ENCODE measurements around the gene MLC1.

MLC1 gene

GRCh38 chr22:50076646-50077535 is 8.3 kb downstream of the MLC1 start:
- no peak for DNase-seq (ENCODE audit: low read depth in 2 of 2)

- DNase-seq (ENCODE audit: low read depth in 2 of 2): no peak
Measured at GRCh38 chr22:50074551-50075530, 10.4 kb downstream of the MLC1 start.

GRCh38 chr22:50074056-50074455 is 11.2 kb downstream of the MLC1 start:
- DNase-seq (ENCODE audit: low read depth in 2 of 2): no peak

GRCh38 chr22:50072714-50073538 is 12.3 kb downstream of the MLC1 start:
- DNase-seq (ENCODE audit: low read depth in 2 of 2): no peak

GRCh38 chr22:50072167-50072555 is 13.1 kb downstream of the MLC1 start:
- DNase-seq (ENCODE audit: low read depth in 2 of 2): no peak

- no peak for DNase-seq (ENCODE audit: low read depth in 2 of 2)
Measured at GRCh38 chr22:50071432-50072166, 13.6 kb downstream of the MLC1 start.

- DNase-seq (ENCODE audit: low read depth in 2 of 2): no peak
Measured at GRCh38 chr22:50070366-50070765, 14.9 kb downstream of the MLC1 start.

GRCh38 chr22:50068096-50068495 is 17.1 kb downstream of the MLC1 start:
- DNase-seq (ENCODE audit: low read depth in 2 of 2): no peak

- DNase-seq (ENCODE audit: low read depth in 2 of 2): no peak
Measured at GRCh38 chr22:50067244-50067643, 18.0 kb downstream of the MLC1 start.

GRCh38 chr22:50064453-50064852 is 20.8 kb downstream of the MLC1 start:
- DNase-seq (ENCODE audit: low read depth in 2 of 2): no peak

- no peak for DNase-seq (ENCODE audit: low read depth in 2 of 2)
Measured at GRCh38 chr22:50063589-50064393, 21.4 kb downstream of the MLC1 start.

GRCh38 chr22:50062509-50063135 is 22.6 kb downstream of the MLC1 start:
- no peak for DNase-seq (ENCODE audit: low read depth in 2 of 2)

- DNase-seq (ENCODE audit: low read depth in 2 of 2): no peak
Measured at GRCh38 chr22:50061824-50062355, 23.3 kb downstream of the MLC1 start.

- DNase-seq (ENCODE audit: low read depth in 2 of 2): no peak
Measured at GRCh38 chr22:50061141-50061823, 23.9 kb downstream of the MLC1 start.

GRCh38 chr22:50060441-50061140 is 24.6 kb downstream of the MLC1 start:
- no peak for DNase-seq (ENCODE audit: low read depth in 2 of 2)

- no peak for DNase-seq (ENCODE audit: low read depth in 2 of 2)
Measured at GRCh38 chr22:50059881-50060262, 25.4 kb downstream of the MLC1 start.

- no peak for DNase-seq (ENCODE audit: low read depth in 2 of 2)
Measured at GRCh38 chr22:50058906-50059880, 26.0 kb downstream of the MLC1 start.

Data from stimulated activated CD4-positive, alpha-beta T cell treated with anti-CD3 and anti-CD28 coated beads, Interleukin-4, amount 100 ng/mL, for 48 hours (primary cell).